A549 (cell line): ENCODE results near the gene TBC1D10A.

Experiments
- CBX8 ChIP-seq: fragments of 200-600 bp; sonication (generic); IDR thresholded peaks from 2 replicates; pipeline ENCODE4 v1.6.1; 2016
- CEBPB ChIP-seq, 2 experiments: fragments of >200 bp in 1 of 2; sonication (Bioruptor Twin) in 1 of 2; formaldehyde crosslinking in 1 of 2; IDR thresholded peaks; 2 replicates each; pipeline ENCODE4 v1.6.1; 2012 to 2016
- CHD2 ChIP-seq: fragments of 150-350 bp; IDR thresholded peaks from 2 replicates; pipeline ENCODE4 v1.6.1; 2014; ENCODE audit warnings: low read length; ENCODE audit not compliant: partially characterized antibody
- EP300 ChIP-seq, 2 experiments: fragments of >200 bp; sonication (Bioruptor Twin); formaldehyde crosslinking; IDR thresholded peaks; 2 replicates in 1 of 2; 3 replicates in 1 of 2; pipeline ENCODE4 v1.6.1; 2016 to 2017
- HOXA7 ChIP-seq: fragments of 250-450 bp; sonication (Bioruptor Pico); IDR thresholded peaks from 2 replicates; pipeline ENCODE4 v1.5.0; 2020; ENCODE audit warnings: mild to moderate bottlenecking, moderate library complexity
- JUN ChIP-seq, 2 experiments: fragments of >200 bp; sonication (Bioruptor Twin); formaldehyde crosslinking; IDR thresholded peaks; 2 replicates in 1 of 2; 3 replicates in 1 of 2; pipeline ENCODE4 v1.6.1; 2016 to 2017
- MAZ ChIP-seq: fragments of 150-350 bp; IDR thresholded peaks from 2 replicates; pipeline ENCODE4 v1.6.1; 2014; ENCODE audit warnings: antibody characterized with exemption, low read depth, low read length, borderline replicate concordance
- POLR2A ChIP-seq: IDR thresholded peaks from 2 replicates; pipeline ENCODE4 v1.6.1; 2012; ENCODE audit warnings: mild to moderate bottlenecking, low read length
- RAD21 ChIP-seq, 2 experiments: fragments of >200 bp in 1 of 2; sonication (Bioruptor Twin) in 1 of 2; formaldehyde crosslinking in 1 of 2; IDR thresholded peaks in 1 of 2; conservative IDR thresholded peaks in 1 of 2; 2 replicates in 1 of 2; 3 replicates in 1 of 2; pipeline ENCODE4 v1.6.1; 2012 to 2018; ENCODE audit warnings: inconsistent platforms in 1 of 2
- TF ChIP-seq, protein P1 (sequence below): fragments of >200 bp; sonication (Bioruptor Twin); formaldehyde crosslinking; IDR thresholded peaks from 3 replicates; pipeline ENCODE4 v1.5.1; 2016

DNA sequence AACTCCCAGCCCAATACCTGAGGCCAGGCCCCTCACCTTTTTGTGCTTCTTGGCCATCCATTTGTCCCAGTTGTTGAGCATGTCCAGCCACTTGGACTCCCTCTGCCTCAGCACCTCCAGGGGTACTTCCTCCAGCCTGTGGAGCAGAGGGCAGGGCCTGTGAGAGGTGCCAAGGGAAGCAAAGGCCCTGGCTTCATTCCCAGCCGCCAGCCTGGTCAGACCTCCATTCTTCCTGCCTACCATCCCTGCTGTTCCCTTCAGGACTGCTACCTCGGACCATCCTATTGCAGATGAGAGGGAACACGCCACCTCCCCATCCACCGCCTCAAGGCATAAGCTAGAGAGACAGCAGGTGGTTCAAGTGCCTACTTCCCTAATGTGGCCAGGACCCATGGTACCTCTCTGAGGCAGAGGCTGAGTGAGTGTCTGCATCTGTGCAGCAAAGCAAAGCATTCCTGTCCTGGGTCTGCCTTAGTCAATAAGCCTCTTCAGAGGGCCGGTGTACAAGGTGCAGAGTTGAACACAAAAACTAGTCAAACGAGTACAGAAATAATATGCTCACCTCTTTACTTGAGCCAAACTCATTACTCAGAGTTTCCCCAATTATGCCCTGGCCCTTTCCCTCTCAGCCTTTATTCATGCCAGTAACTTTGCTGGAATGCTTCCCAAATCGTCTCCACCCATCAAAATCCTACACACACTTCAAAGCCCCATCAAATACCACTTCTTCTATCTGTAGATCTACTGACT lies 22.1 kb downstream of the TBC1D10A start:
- TF ChIP-seq, protein P1, sequence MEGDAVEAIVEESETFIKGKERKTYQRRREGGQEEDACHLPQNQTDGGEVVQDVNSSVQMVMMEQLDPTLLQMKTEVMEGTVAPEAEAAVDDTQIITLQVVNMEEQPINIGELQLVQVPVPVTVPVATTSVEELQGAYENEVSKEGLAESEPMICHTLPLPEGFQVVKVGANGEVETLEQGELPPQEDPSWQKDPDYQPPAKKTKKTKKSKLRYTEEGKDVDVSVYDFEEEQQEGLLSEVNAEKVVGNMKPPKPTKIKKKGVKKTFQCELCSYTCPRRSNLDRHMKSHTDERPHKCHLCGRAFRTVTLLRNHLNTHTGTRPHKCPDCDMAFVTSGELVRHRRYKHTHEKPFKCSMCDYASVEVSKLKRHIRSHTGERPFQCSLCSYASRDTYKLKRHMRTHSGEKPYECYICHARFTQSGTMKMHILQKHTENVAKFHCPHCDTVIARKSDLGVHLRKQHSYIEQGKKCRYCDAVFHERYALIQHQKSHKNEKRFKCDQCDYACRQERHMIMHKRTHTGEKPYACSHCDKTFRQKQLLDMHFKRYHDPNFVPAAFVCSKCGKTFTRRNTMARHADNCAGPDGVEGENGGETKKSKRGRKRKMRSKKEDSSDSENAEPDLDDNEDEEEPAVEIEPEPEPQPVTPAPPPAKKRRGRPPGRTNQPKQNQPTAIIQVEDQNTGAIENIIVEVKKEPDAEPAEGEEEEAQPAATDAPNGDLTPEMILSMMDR: no peak
- TF ChIP-seq POLR2A (no peak), EP300 (IDR thresholded peaks at IDR 0.05) (no peak), MAZ (no peak), CHD2 (no peak), RAD21 (conservative IDR thresholded peaks at IDR 0.05 in 1 of 2, IDR thresholded peaks at IDR 0.05 in 1 of 2) (no peak), CEBPB (IDR thresholded peaks at IDR 0.05) (no peak), JUN (IDR thresholded peaks at IDR 0.05) (no peak), HOXA7 (CRISPR knock-in tag) (no peak), CBX8 (no peak)
